ENCODE measurements around the gene ACTN4. TPM values are rescaled to one million over a fixed set of nuclear protein-coding genes. Genes with fewer than 3 reads are reported as not detected.

ACTN4 gene
- total RNA-seq, 4 donors from 2014 or later: 342 to 463 (median 382) TPM

- Histone ChIP-seq H3K27ac (peak overlapping the region in 2 of 4 donors; percentile 22 to 58), H3K4me1 (peaks cover 0 to 21% (median 4%) of the 10 kb centered on the region in 4 donors), H3K36me3 (peaks cover 0 to 70% (median 7%) of the 10 kb centered on the region in 3 donors), H3K9me3 (no peaks in the 10 kb centered on the region), H3K4me3 (no peak overlapping the region), H3K27me3 (no peaks in the 10 kb centered on the region)
- DNase-seq (ENCODE audit: low spot score in 2 of 2): no peak
- no peak for TF ChIP-seq EP300 (IDR thresholded peaks at IDR 0.05)
- no peak for TF ChIP-seq CTCF (IDR thresholded peaks at IDR 0.05)
- TF ChIP-seq POLR2A (IDR thresholded peaks at IDR 0.05): no peak
- WGBS, 2 donors: 88 to 92% methylated on average over 17 of the region's 17 CpGs
Observed at GRCh38 chr19:38635483-38636399, 11.7 kb upstream of the ACTN4 start.

- no peaks in the 10 kb centered on the region for H3K9me3 ChIP-seq
- peaks cover 0 to 43% (median 3%) of the 10 kb centered on the region in 3 donors for H3K36me3 ChIP-seq
- no peak overlapping the region for H3K27ac ChIP-seq
- H3K27me3 ChIP-seq: no peaks in the 10 kb centered on the region
- TF ChIP-seq POLR2A (IDR thresholded peaks at IDR 0.05): no peak
- TF ChIP-seq EP300 (IDR thresholded peaks at IDR 0.05): no peak
- no peak for TF ChIP-seq CTCF (IDR thresholded peaks at IDR 0.05)
- H3K4me3 ChIP-seq: no peak overlapping the region
- H3K4me1 ChIP-seq: peaks cover 0 to 21% (median 4%) of the 10 kb centered on the region in 4 donors
- DNase-seq (ENCODE audit: low spot score in 2 of 2): no peak
- WGBS, 2 donors: 98% methylated on average over 3 of the region's 3 CpGs
Observed at GRCh38 chr19:38638461-38638860, 9.0 kb upstream of the ACTN4 start.

GRCh38 chr19:38639679-38640078, 7.8 kb upstream of the ACTN4 start:
- Histone ChIP-seq H3K27me3 (no peaks in the 10 kb centered on the region), H3K4me1 (peaks cover 0 to 17% (median 4%) of the 10 kb centered on the region in 4 donors), H3K9me3 (no peaks in the 10 kb centered on the region), H3K27ac (no peak overlapping the region), H3K36me3 (peaks cover 0 to 39% (median 0%) of the 10 kb centered on the region in 3 donors), H3K4me3 (no peak overlapping the region)
- DNase-seq (ENCODE audit: low spot score in 2 of 2): no peak
- 60 to 79% methylated on average over 2 of the region's 2 CpGs for WGBS, 2 donors
- TF ChIP-seq POLR2A (IDR thresholded peaks at IDR 0.05) (no peak), CTCF (IDR thresholded peaks at IDR 0.05) (no peak), EP300 (IDR thresholded peaks at IDR 0.05) (no peak)

- no peak for DNase-seq (ENCODE audit: low spot score in 2 of 2)
- Histone ChIP-seq H3K27ac (peak overlapping the region in 1 of 4 donors; percentile 15), H3K4me1 (peaks cover 0 to 12% (median 4%) of the 10 kb centered on the region in 4 donors), H3K4me3 (no peak overlapping the region), H3K36me3 (peaks cover 0 to 35% (median 0%) of the 10 kb centered on the region in 3 donors), H3K27me3 (no peaks in the 10 kb centered on the region), H3K9me3 (no peaks in the 10 kb centered on the region)
- WGBS, 2 donors: 68 to 76% methylated on average over 4 of the region's 4 CpGs
- TF ChIP-seq EP300 (IDR thresholded peaks at IDR 0.05): peak in 1 of 2 donors; percentile 11
- no peak for TF ChIP-seq POLR2A (IDR thresholded peaks at IDR 0.05)
Observed at GRCh38 chr19:38640368-38640767, 7.1 kb upstream of the ACTN4 start.

- TF ChIP-seq CTCF (IDR thresholded peaks at IDR 0.05): no peak
- TF ChIP-seq POLR2A (IDR thresholded peaks at IDR 0.05): no peak
- no peak for TF ChIP-seq EP300 (IDR thresholded peaks at IDR 0.05)
- Histone ChIP-seq H3K27ac (no peak overlapping the region), H3K4me1 (peaks cover 0 to 6% (median 4%) of the 10 kb centered on the region in 4 donors), H3K27me3 (no peaks in the 10 kb centered on the region), H3K9me3 (no peaks in the 10 kb centered on the region), H3K4me3 (no peak overlapping the region), H3K36me3 (peaks cover 0 to 19% (median 0%) of the 10 kb centered on the region in 3 donors)
- 67 to 82% methylated on average over 5 to 8 of the region's 9 CpGs for WGBS, 2 donors
- DNase-seq (ENCODE audit: low spot score in 2 of 2): no peak
Observed at GRCh38 chr19:38642176-38642575, 5.3 kb upstream of the ACTN4 start.
